Neural crest cell (in vitro differentiated cells): ENCODE results near the gene PRKD2. TPM values are rescaled to one million over a fixed set of nuclear protein-coding genes. Genes with fewer than 3 reads are reported as not detected.

ENCODE experiments used
- DNase-seq: peaks from one replicate; pipeline ENCODE4 v3.0.0; 2021; ENCODE audit warnings: low read depth, mixed read lengths, low spot score
- H3K27ac Mint-ChIP-seq: one replicate; pipeline ENCODE4 v1.8.0; 2021; ENCODE audit warnings: mild to moderate bottlenecking, mixed read lengths; ENCODE audit not compliant: unreplicated experiment
- H3K27me3 Mint-ChIP-seq: 2 replicates; pipeline ENCODE4 v1.8.0; 2021; ENCODE audit warnings: low read depth, mild to moderate bottlenecking, mixed read lengths
- H3K36me3 Mint-ChIP-seq: 2 replicates; pipeline ENCODE4 v1.8.0; 2021; ENCODE audit warnings: low read depth, mild to moderate bottlenecking, mixed read lengths
- H3K4me1 Mint-ChIP-seq: 2 replicates; pipeline ENCODE4 v1.8.0; 2021; ENCODE audit warnings: mixed read lengths
- H3K4me3 Mint-ChIP-seq: one replicate; pipeline ENCODE4 v1.8.0; 2021; ENCODE audit warnings: mild to moderate bottlenecking, mixed read lengths
- H3K9me3 Mint-ChIP-seq: 2 replicates; pipeline ENCODE4 v1.8.0; 2021; ENCODE audit warnings: mixed read lengths
- total RNA-seq: library from RNA; stranded (reverse); gene quantifications from 2 replicates; pipeline ENCODE4 v1.2.1, GENCODE V29; 2021
- TF ChIP-seq, protein P1 (sequence below): fragments of 200-600 bp; sonication (generic); conservative IDR thresholded peaks from 2 replicates; pipeline ENCODE4 v1.5.0; 2021; ENCODE audit warnings: antibody characterized with exemption, mild to moderate bottlenecking

The PRKD2 gene
- total RNA-seq, 1 donor from 2014 or later, result 55.5 TPM

DNA sequence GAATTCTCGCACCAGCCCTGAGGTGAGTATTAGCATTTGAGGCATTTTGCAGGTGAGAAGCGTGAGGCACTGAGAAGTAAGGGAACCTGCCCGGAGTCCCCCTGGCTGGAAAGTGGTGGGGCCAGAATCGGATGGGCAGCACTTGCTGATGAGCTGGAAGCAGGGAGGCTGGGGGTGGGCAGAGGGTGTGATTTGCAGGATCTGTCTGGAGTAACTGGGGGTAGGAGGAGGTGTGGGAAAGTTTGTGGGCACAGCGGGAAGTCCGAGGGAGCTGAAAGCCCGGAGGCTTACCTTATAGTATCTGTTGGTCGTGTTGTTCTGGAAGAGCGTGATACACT lies 20.1 kb downstream of the PRKD2 start:
- Mint-ChIP-seq H3K4me1 (peaks cover 12% of the 10 kb centered on the region), H3K27ac (no peak overlapping the region), H3K4me3 (no peak overlapping the region), H3K27me3 (no peaks in the 10 kb centered on the region), H3K9me3 (no peaks in the 10 kb centered on the region), H3K36me3 (peaks cover 31% of the 10 kb centered on the region)
- TF ChIP-seq, protein P1, sequence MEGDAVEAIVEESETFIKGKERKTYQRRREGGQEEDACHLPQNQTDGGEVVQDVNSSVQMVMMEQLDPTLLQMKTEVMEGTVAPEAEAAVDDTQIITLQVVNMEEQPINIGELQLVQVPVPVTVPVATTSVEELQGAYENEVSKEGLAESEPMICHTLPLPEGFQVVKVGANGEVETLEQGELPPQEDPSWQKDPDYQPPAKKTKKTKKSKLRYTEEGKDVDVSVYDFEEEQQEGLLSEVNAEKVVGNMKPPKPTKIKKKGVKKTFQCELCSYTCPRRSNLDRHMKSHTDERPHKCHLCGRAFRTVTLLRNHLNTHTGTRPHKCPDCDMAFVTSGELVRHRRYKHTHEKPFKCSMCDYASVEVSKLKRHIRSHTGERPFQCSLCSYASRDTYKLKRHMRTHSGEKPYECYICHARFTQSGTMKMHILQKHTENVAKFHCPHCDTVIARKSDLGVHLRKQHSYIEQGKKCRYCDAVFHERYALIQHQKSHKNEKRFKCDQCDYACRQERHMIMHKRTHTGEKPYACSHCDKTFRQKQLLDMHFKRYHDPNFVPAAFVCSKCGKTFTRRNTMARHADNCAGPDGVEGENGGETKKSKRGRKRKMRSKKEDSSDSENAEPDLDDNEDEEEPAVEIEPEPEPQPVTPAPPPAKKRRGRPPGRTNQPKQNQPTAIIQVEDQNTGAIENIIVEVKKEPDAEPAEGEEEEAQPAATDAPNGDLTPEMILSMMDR, result no peak
- DNase-seq, result no peak

DNA sequence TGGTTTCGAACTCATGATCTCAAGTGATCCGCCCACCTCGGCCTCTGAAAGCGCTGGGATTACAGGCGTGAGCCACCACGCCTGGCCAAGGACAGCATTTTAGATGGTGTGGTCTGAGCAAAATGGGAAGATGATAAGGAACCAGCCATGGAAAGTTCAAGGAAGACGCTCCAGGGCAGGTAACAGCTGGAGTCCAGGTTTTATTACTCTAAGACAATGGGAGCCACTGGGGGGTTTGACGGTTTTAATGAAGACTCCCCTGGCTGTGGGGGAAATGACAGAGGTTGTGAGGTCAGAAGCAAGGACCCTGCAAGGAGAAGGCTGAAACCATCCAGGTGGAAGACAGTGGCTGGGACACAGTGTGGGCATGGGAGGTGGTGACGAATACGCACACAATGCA lies 20.9 kb downstream of the PRKD2 start:
- Mint-ChIP-seq H3K27ac (no peak overlapping the region), H3K9me3 (no peaks in the 10 kb centered on the region), H3K36me3 (peaks cover 39% of the 10 kb centered on the region), H3K27me3 (no peaks in the 10 kb centered on the region), H3K4me1 (peaks cover 12% of the 10 kb centered on the region), H3K4me3 (no peak overlapping the region)
- no peak for DNase-seq
- TF ChIP-seq, protein P1, result no peak

DNA sequence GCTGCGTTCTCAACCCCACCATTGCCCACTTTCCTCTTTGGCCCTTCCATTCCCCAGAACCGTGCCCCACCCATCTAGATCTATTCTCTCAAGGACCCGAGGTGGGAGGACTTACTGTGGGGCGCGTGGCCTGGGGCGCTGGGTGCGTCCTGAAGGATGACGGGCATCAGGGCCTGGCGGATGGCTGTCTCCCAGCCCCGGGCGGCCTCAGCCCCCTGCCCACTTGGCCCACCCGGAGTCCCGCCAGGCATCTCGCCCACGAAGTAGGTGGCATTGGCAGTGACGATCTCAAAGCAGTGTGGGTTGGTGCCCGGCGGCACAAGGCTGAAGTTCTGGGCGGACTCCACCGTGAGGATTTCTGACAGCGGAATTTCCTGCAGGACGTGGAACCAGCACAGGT lies 23.2 kb downstream of the PRKD2 start:
- peaks cover 40% of the 10 kb centered on the region for H3K36me3 Mint-ChIP-seq
- DNase-seq, result no peak
- H3K9me3 Mint-ChIP-seq, result no peaks in the 10 kb centered on the region
- peaks cover 12% of the 10 kb centered on the region for H3K4me1 Mint-ChIP-seq
- TF ChIP-seq, protein P1, result no peak
- H3K27ac Mint-ChIP-seq, result no peak overlapping the region
- H3K4me3 Mint-ChIP-seq, result no peak overlapping the region
- no peaks in the 10 kb centered on the region for H3K27me3 Mint-ChIP-seq

DNA sequence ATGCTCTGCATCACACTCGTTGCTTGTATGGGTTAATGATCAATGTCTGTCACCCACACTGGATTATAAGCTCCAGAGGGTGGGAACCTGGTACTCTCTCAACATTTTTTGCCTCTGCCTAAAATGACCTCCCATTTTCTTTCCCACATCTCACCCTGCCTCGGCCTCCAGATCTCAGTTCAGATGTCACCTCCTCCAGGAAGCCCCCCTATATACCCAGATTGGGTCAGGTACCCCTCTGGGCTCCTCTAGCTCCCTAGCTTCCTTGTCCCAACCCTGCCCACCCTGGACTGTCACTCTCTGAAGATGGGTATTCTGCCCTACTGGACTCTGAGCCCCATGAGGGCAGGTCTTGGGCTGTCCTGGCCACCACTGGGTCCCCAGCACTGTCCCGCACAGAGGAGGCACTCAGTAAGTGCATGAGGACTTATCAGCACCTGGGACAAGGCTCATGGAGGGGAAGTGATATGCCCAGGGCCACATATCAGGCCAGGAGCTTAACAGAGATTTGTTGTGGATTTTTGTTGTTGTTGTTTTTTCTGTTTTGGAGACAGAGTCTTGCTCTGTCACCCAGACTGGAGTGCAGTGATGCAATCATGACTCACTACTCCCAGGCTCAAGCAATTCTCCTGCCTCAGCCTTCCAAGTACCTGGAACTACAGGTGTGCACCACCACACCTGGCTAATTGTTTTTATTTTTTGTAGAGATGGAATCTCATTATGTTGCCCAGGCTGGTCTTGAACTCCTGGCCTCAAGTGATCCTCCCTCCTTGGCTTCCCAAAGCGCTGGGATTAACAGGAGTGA lies 23.8 kb downstream of the PRKD2 start:
- H3K27ac Mint-ChIP-seq, result no peak overlapping the region
- H3K27me3 Mint-ChIP-seq, result no peaks in the 10 kb centered on the region
- no peak overlapping the region for H3K4me3 Mint-ChIP-seq
- DNase-seq, result no peak
- TF ChIP-seq, protein P1, result no peak
- H3K9me3 Mint-ChIP-seq, result no peaks in the 10 kb centered on the region
- peaks cover 12% of the 10 kb centered on the region for H3K4me1 Mint-ChIP-seq
- H3K36me3 Mint-ChIP-seq, result peaks cover 42% of the 10 kb centered on the region

DNA sequence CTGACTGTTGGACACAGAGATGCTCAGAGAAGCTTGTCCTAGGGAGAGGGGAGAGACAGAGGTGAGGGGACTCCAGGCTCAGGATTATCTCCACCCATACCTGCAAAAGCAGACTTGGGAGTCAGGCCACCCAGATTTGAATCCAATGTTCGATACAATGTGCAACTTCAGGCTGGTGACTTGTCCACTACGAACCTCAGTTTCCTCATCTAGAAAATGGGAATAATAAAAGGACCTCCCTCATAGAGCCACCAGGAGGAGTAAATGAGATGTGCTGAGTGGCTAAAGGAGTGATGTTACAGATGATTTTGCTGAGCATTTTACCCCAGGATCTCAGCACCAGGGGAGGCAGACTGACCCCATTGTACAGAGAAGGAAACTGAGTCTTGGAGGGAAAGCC lies 25.0 kb downstream of the PRKD2 start:
- H3K27ac Mint-ChIP-seq, result no peak overlapping the region

More for the DNA sequence above, 25.0 kb downstream of the PRKD2 start:
- TF ChIP-seq, protein P1, result no peak
- H3K4me3 Mint-ChIP-seq, result no peak overlapping the region
- DNase-seq, result no peak
- no peaks in the 10 kb centered on the region for H3K9me3 Mint-ChIP-seq
- peaks cover 40% of the 10 kb centered on the region for H3K36me3 Mint-ChIP-seq
- H3K27me3 Mint-ChIP-seq, result no peaks in the 10 kb centered on the region
- peaks cover 3% of the 10 kb centered on the region for H3K4me1 Mint-ChIP-seq
